ENCODE results near the gene TPR.

TPR gene

GRCh38 chr1:186375152-186375928, at the start of gene TPR, which contains the start of gene ODR4:
Gene TPR, minus strand, starts transcription at chr1:186375253. Its CDS starts 225 bp downstream, at chr1:186375028.
Gene ODR4, plus strand, starts transcription at chr1:186375838. Its CDS starts 3,948 bp downstream, at chr1:186379786.
- DNase-seq (ENCODE audit: low read depth, low spot score): peak; percentile 100
- TF ChIP-seq YY1 (IDR thresholded peaks at IDR 0.05; ENCODE audit: insufficient read depth, insufficient read length) (no peak), ZNF274 (IDR thresholded peaks at IDR 0.05; ENCODE audit: low read depth, low read length) (no peak), SUZ12 (IDR thresholded peaks at IDR 0.05; ENCODE audit: extremely low read depth, insufficient read depth, insufficient read length) (no peak)
- peaks cover 51% of the 10 kb centered on the region for H3K36me3 ChIP-seq (ENCODE audit: insufficient read depth, insufficient read length, low read length)
- peak within 1 kb of the TSS; percentile 85 for H3K4me3 ChIP-seq (ENCODE audit: insufficient read length, low read depth)
- peaks cover 11% of the 10 kb centered on the region for H3K9me3 ChIP-seq (ENCODE audit: insufficient read depth, low read length)
- H3K27me3 ChIP-seq (ENCODE audit: insufficient read depth, insufficient read length): no peaks in the 10 kb centered on the region
- no peaks in the 10 kb centered on the region for H3K4me1 ChIP-seq (ENCODE audit: insufficient read depth, insufficient read length)
- H3K9ac ChIP-seq (ENCODE audit: insufficient read length, low read depth): peak within 1 kb of the TSS; percentile 90

GRCh38 chr1:186424539-186424938, 49.5 kb upstream of the TPR start:
- Histone ChIP-seq H3K9me3 (ENCODE audit: insufficient read depth, low read length) (no peaks in the 10 kb centered on the region), H3K27me3 (ENCODE audit: insufficient read depth, insufficient read length) (no peaks in the 10 kb centered on the region), H3K9ac (ENCODE audit: insufficient read length, low read depth) (no peak overlapping the region), H3K4me1 (ENCODE audit: insufficient read depth, insufficient read length) (no peaks in the 10 kb centered on the region), H3K4me3 (ENCODE audit: insufficient read length, low read depth) (no peak overlapping the region), H3K36me3 (ENCODE audit: insufficient read depth, insufficient read length, low read length) (peaks cover 10% of the 10 kb centered on the region)
- no peak for TF ChIP-seq ZNF274 (IDR thresholded peaks at IDR 0.05; ENCODE audit: low read depth, low read length)
- TF ChIP-seq SUZ12 (IDR thresholded peaks at IDR 0.05; ENCODE audit: extremely low read depth, insufficient read depth, insufficient read length): no peak
- TF ChIP-seq YY1 (IDR thresholded peaks at IDR 0.05; ENCODE audit: insufficient read depth, insufficient read length): no peak
- no peak for DNase-seq (ENCODE audit: low read depth, low spot score)

GRCh38 chr1:186421446-186421845, 46.4 kb upstream of the TPR start:
- H3K4me1 ChIP-seq (ENCODE audit: insufficient read depth, insufficient read length): no peaks in the 10 kb centered on the region
- H3K36me3 ChIP-seq (ENCODE audit: insufficient read depth, insufficient read length, low read length): peaks cover 31% of the 10 kb centered on the region
- H3K9me3 ChIP-seq (ENCODE audit: insufficient read depth, low read length): no peaks in the 10 kb centered on the region
- H3K27me3 ChIP-seq (ENCODE audit: insufficient read depth, insufficient read length): no peaks in the 10 kb centered on the region
- no peak overlapping the region for H3K4me3 ChIP-seq (ENCODE audit: insufficient read length, low read depth)
- no peak overlapping the region for H3K9ac ChIP-seq (ENCODE audit: insufficient read length, low read depth)
- TF ChIP-seq YY1 (IDR thresholded peaks at IDR 0.05; ENCODE audit: insufficient read depth, insufficient read length) (no peak), SUZ12 (IDR thresholded peaks at IDR 0.05; ENCODE audit: extremely low read depth, insufficient read depth, insufficient read length) (no peak), ZNF274 (IDR thresholded peaks at IDR 0.05; ENCODE audit: low read depth, low read length) (no peak)
- DNase-seq (ENCODE audit: low read depth, low spot score): no peak

- no peak for DNase-seq (ENCODE audit: low read depth, low spot score)
- no peak overlapping the region for H3K9ac ChIP-seq (ENCODE audit: insufficient read length, low read depth)
- no peaks in the 10 kb centered on the region for H3K4me1 ChIP-seq (ENCODE audit: insufficient read depth, insufficient read length)
- H3K4me3 ChIP-seq (ENCODE audit: insufficient read length, low read depth): no peak overlapping the region
- H3K36me3 ChIP-seq (ENCODE audit: insufficient read depth, insufficient read length, low read length): peaks cover 31% of the 10 kb centered on the region
- no peaks in the 10 kb centered on the region for H3K9me3 ChIP-seq (ENCODE audit: insufficient read depth, low read length)
- TF ChIP-seq ZNF274 (IDR thresholded peaks at IDR 0.05; ENCODE audit: low read depth, low read length) (no peak), YY1 (IDR thresholded peaks at IDR 0.05; ENCODE audit: insufficient read depth, insufficient read length) (no peak), SUZ12 (IDR thresholded peaks at IDR 0.05; ENCODE audit: extremely low read depth, insufficient read depth, insufficient read length) (no peak)
- no peaks in the 10 kb centered on the region for H3K27me3 ChIP-seq (ENCODE audit: insufficient read depth, insufficient read length)
Observed at GRCh38 chr1:186420923-186421322, 45.9 kb upstream of the TPR start.

DNA sequence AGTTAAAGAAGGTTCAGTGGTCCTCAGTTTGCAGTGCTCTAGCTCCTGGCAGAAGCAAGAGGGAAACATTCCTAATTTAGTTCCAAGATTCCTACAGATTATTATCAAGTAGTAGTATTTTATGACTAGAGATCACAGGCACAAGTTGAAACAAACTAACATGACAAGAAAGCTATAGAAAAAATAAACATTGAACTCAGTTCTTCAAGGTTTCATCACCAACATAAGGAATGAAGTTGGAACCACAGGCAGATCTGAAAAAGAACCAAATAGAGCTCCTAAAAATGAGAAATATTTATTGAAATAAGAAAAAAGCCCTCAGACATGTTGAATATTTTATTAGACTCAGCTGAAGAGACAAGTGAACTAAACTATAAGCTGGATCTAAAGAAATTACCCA, 45.3 kb upstream of the TPR start:
- no peak overlapping the region for H3K9ac ChIP-seq (ENCODE audit: insufficient read length, low read depth)
- DNase-seq (ENCODE audit: low read depth, low spot score): no peak
- no peaks in the 10 kb centered on the region for H3K27me3 ChIP-seq (ENCODE audit: insufficient read depth, insufficient read length)
- peaks cover 36% of the 10 kb centered on the region for H3K36me3 ChIP-seq (ENCODE audit: insufficient read depth, insufficient read length, low read length)
- TF ChIP-seq SUZ12 (IDR thresholded peaks at IDR 0.05; ENCODE audit: extremely low read depth, insufficient read depth, insufficient read length): no peak
- TF ChIP-seq ZNF274 (IDR thresholded peaks at IDR 0.05; ENCODE audit: low read depth, low read length): no peak
- TF ChIP-seq YY1 (IDR thresholded peaks at IDR 0.05; ENCODE audit: insufficient read depth, insufficient read length): no peak
- no peak overlapping the region for H3K4me3 ChIP-seq (ENCODE audit: insufficient read length, low read depth)
- H3K9me3 ChIP-seq (ENCODE audit: insufficient read depth, low read length): no peaks in the 10 kb centered on the region
- H3K4me1 ChIP-seq (ENCODE audit: insufficient read depth, insufficient read length): no peaks in the 10 kb centered on the region

DNA sequence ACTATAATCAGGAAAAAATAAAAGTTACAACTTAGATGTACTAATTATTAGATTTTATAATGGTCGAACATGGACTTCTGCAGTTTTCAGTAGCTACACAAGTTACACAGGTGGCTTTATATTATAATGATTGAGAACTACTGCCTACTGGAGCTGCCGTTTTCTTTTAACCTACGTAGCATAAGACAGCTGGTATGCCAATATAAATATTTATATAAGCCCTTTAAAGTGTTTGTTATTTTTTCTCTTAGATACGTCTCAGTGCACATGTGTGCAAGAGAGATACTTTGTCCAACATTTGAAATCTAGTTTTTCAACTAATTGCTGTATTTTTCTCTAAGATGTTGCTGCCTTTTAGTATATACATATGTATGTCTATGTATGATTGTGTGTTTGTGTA, 43.5 kb upstream of the TPR start:
- Histone ChIP-seq H3K36me3 (ENCODE audit: insufficient read depth, insufficient read length, low read length) (peaks cover 42% of the 10 kb centered on the region), H3K4me1 (ENCODE audit: insufficient read depth, insufficient read length) (no peaks in the 10 kb centered on the region), H3K27me3 (ENCODE audit: insufficient read depth, insufficient read length) (no peaks in the 10 kb centered on the region), H3K9me3 (ENCODE audit: insufficient read depth, low read length) (no peaks in the 10 kb centered on the region), H3K9ac (ENCODE audit: insufficient read length, low read depth) (no peak overlapping the region), H3K4me3 (ENCODE audit: insufficient read length, low read depth) (no peak overlapping the region)
- TF ChIP-seq SUZ12 (IDR thresholded peaks at IDR 0.05; ENCODE audit: extremely low read depth, insufficient read depth, insufficient read length) (no peak), YY1 (IDR thresholded peaks at IDR 0.05; ENCODE audit: insufficient read depth, insufficient read length) (no peak), ZNF274 (IDR thresholded peaks at IDR 0.05; ENCODE audit: low read depth, low read length) (no peak)
- DNase-seq (ENCODE audit: low read depth, low spot score): no peak

GRCh38 chr1:186413319-186413718, 38.3 kb upstream of the TPR start:
- no peak for DNase-seq (ENCODE audit: low read depth, low spot score)
- H3K4me1 ChIP-seq (ENCODE audit: insufficient read depth, insufficient read length): no peaks in the 10 kb centered on the region
- no peak overlapping the region for H3K4me3 ChIP-seq (ENCODE audit: insufficient read length, low read depth)
- no peak overlapping the region for H3K9ac ChIP-seq (ENCODE audit: insufficient read length, low read depth)
- TF ChIP-seq YY1 (IDR thresholded peaks at IDR 0.05; ENCODE audit: insufficient read depth, insufficient read length) (no peak), ZNF274 (IDR thresholded peaks at IDR 0.05; ENCODE audit: low read depth, low read length) (no peak), SUZ12 (IDR thresholded peaks at IDR 0.05; ENCODE audit: extremely low read depth, insufficient read depth, insufficient read length) (no peak)
- peaks cover 64% of the 10 kb centered on the region for H3K36me3 ChIP-seq (ENCODE audit: insufficient read depth, insufficient read length, low read length)
- H3K9me3 ChIP-seq (ENCODE audit: insufficient read depth, low read length): no peaks in the 10 kb centered on the region
- no peaks in the 10 kb centered on the region for H3K27me3 ChIP-seq (ENCODE audit: insufficient read depth, insufficient read length)
